Right ventricle myocardium inferior (tissue), 1 donor: ENCODE results near the gene VAX1. TPM values are rescaled to one million over a fixed set of nuclear protein-coding genes. Genes with fewer than 3 reads are reported as not detected.
"Not testable (repeated sequence)": the region's sequence is repeated elsewhere in the genome, so short reads cannot be mapped to it uniquely, and the experiment has no call there.

ENCODE experiments used
- ATAC-seq: fragments of 200-7000 bp; cut with Tn5 transposase; one replicate; pipeline ENCODE4 v1.9.1; 2020; ENCODE audit warnings: mild to moderate bottlenecking, moderate library complexity
- DNase-seq: peaks from one replicate; pipeline ENCODE4 v3.0.0; 2021; ENCODE audit errors: missing footprints
- intact Hi-C: fragments of 100-400 bp; cut with DNase I; formaldehyde crosslinking; loops from one replicate; pipeline ENCODE4 v1.11.0; 2022
- microRNA-seq: library from miRNA; unstranded; fragments of <30 nt; microRNA quantifications from one replicate; pipeline ENCODE4 v1.2.0, GENCODE V29; 2020
- total RNA-seq: library from RNA; stranded (reverse); fragmentation: NEBNext Ultra II Directional; extraction: Animal tissue kit (Norgen Biotek cat#: 25700); gene quantifications from one replicate; pipeline ENCODE4 v1.2.1, GENCODE V29; 2021
- donor health status: DM: no; HTN: yes; CAD: no; lungs with severe emphysema.

The VAX1 gene
- total RNA-seq, 1 donor from 2014 or later = not detected

DNA sequence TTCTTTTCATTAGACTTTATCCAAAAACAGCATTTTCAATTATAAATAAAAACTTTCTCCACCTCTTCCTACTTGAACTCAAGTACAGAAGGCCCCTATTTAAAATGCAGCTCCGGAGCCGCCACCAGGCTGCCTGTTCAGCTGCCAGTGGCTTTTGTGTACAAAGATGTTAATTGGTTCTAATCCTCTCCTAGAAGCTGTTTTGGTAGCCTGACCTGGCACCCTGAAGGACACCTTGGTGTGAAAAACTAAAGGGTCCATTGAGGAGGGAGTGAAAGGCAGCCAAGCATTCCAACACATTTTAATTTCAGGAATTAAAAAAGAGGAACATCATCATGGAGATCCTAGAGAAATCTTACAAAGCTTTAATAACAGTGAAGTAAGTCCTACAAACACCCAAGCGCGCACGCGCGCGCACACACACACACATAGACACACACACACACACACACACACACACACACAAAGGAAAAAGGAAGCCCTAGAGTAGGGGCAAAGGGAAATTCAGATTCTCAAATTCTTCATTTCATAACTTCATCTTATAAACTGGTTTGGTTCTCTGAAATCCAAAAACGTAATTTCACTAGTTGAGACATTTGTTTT, 41.4 kb downstream of the VAX1 start:
- intact Hi-C loops = no loop called here
- DNase-seq (no peak), ATAC-seq (no peak)

DNA sequence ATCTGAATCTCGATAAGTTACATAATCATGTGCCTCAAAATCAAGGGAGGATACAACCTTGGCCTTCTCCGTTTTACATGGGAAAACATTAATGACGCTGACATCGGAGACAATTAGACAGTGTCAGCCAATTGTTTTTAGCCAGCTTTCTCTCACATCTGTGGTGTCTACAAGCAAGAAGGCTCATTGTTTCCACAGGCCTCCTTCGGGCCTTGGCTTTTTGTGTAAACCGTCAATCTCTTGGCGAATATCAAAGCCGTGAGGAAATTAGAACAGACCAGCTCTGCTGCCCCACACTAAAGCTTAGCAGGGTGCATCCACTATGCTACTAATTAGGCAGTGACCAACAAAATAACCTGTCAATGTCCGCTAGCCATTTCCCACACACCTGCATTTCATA, 43.2 kb downstream of the VAX1 start:
- intact Hi-C loops = no loop called here
- DNase-seq (no peak), ATAC-seq (no peak)

DNA sequence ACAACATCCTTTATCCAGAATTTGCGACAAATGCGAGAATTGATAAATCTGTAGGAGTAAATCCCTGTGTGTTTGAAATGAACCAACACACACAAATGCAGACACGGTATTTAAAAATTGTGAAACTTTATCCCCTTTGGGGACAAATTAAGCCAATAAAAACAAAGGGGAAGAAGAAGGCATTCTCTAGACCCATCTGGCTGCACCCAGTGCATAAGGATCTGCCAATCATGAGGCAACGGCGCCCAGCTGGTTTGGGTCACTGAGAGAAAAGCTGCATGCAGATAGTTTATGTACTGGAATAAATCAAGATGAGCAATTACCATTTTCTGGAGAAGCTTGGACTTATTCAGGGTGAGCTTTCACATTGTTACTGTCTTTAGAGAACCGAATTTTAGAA, 45.7 kb downstream of the VAX1 start:
- ATAC-seq (no peak), DNase-seq (no peak)
- intact Hi-C loops = no loop called here

DNA sequence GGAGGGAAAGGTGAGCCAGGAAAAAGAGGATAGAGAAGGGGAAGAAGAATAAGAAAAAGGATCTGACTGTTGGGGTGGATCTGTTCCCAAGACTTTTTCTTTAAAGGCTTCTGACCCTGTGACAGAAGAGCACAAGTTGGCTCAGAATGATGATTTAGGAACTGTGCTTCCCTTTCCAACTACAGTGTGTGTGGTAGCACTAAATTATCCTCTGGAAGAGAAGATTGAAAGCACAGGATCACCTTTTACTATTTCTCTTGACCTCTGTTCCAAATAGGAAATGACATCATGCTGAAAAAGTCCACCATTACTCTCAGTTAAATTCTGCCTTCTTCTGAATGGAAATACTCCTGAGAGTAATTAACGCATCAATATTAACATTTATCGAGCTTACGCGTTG, 47.2 kb downstream of the VAX1 start:
- ATAC-seq = no peak
- intact Hi-C loops = no loop called here
- no peak for DNase-seq

DNA sequence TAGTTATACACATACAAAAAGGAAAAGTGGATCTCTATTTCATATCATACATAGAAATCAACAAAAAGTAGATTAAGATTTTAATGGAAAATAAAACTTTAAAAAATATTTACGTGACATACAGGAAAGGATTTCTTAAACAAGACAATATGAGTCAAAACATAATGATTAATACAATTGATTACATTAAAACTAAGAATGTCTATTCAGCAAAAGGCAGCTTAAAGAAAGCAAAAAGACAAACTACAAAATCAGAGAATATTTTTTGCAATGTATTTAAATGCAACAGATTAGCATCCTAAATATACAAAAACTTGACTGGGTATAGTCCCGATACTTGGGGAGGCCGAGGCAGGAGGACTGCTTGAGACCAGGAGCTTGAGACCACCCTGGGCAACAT, 50.5 kb downstream of the VAX1 start:
- intact Hi-C loops = no loop called here
- DNase-seq (no peak), ATAC-seq (no peak)

DNA sequence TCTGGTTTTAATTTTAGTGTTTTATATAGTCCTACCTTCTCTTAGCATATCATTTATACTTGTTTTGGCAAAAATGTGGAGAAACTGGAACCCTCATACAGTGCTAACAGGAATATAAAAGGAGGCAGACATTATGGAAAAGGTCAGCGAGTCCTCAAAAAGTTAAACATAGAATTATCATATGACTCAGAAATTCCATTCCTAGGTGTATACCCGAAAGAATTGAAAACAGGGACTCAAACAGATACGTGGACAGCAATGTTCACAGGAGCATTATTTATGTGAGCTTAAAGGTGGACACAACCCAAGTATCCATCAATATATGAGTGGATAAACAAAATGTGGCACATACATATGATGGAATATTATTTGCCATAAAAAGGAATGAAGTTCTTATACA, 51.5 kb downstream of the VAX1 start:
- ATAC-seq = no peak
- intact Hi-C loops = no loop called here
- no peak for DNase-seq

DNA sequence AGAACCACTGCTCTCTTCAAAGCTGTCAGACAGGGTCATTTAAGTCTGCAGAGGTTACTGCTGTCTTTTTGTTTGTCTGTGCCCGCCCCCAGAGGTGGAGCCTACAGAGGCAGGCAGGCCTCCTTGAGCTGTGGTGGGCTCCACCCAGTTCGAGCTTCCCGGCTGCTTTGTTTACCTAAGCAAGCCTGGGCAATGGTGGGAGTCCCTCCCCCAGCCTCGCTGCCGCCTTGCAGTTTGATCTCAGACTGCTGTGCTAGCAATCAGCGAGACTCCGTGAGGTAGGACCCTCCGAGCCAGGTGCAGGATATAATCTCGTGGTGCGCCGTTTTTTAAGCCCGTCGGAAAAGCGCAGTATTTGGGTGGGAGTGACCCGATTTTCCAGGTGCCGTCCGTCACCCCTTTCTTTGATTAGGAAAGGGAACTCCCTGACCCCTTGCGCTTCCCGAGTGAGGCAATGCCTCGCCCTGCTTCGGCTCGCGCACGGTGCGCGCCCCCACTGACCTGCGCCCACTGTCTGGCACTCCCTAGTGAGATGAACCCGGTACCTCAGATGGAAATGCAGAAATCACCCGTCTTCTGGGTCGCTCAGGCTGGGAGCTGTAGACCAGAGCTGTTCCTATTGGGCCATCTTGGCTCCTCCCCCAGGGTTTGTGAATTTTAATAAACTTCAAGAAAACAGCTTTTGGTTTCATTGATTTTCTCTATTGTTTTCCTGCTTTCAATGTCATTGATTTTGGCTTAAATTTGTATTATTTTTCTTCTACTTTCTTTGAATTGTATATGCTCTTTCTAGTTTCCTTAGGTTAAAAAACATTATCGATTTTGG, 53.4 kb downstream of the VAX1 start:
- intact Hi-C loops, DNase-seq, ATAC-seq: not testable (repeated sequence)

Small RNA genes lying within 50 kb of the gene (microRNA-seq; reads per million reads assigned to microRNA genes)
- not detected for gene MIR3663

Other genes with a start within 250 kb of the VAX1 start
- gene SHTN1, start 133.1 kb downstream of the VAX1 start, total RNA-seq = 3.7 TPM
- not detected for gene KCNK18, start 59.2 kb upstream of the VAX1 start, total RNA-seq
- 0.16 TPM for gene SLC18A2, start 102.8 kb upstream of the VAX1 start, total RNA-seq
- gene PDZD8, start 237.2 kb upstream of the VAX1 start, total RNA-seq = 20.0 TPM